B cell (primary cell): ENCODE data around the gene ETV6. TPM values are rescaled to one million over a fixed set of nuclear protein-coding genes. Genes with fewer than 3 reads are reported as not detected.

Experiments
- ATAC-seq: fragments of 200-7000 bp; cut with Tn5 transposase; one replicate; pipeline ENCODE4 v1.10.0; 2021; ENCODE audit warnings: low read depth, mild to moderate bottlenecking, moderate number of reproducible peaks, moderate library complexity
- CTCF ChIA-PET: fragments of 350-600 bp; sonication (Branson Sonifier 250); formaldehyde crosslinking; loops from one replicate; lab custom pipeline; 2021; ENCODE audit warnings: antibody characterized with exemption, inconsistent platforms; lab: Charles Lee
- POLR2A ChIA-PET: fragments of 350-600 bp; sonication (Branson Sonifier 250); formaldehyde crosslinking; loops from one replicate; lab custom pipeline; 2021; ENCODE audit warnings: antibody characterized with exemption; lab: Charles Lee
- DNase-seq: peaks from one replicate; pipeline ENCODE4 v3.0.0; 2013
- H2AFZ ChIP-seq: 2 replicates; pipeline ENCODE4 v1.6.1; 2012; ENCODE audit warnings: mild to moderate bottlenecking, low read depth, low read length; ENCODE audit not compliant: insufficient read depth, poor library complexity, severe bottlenecking
- H3K27ac ChIP-seq, 2 donors: 1 replicate in 1 of 2; 2 replicates in 1 of 2; pipeline ENCODE4 v1.5.1; 2012 to 2013; ENCODE audit warnings: low read length in 2 of 2, mild to moderate bottlenecking in 2 of 2, moderate library complexity in 1 of 2
- H3K27me3 ChIP-seq, 4 experiments: fragments of 200-600 bp in 1 of 4; sonication (generic) in 1 of 4; replicated peaks in 1 of 4; 1 replicate in 2 of 4; 2 replicates in 2 of 4; pipeline versions ENCODE4 v1.6.1 to v1.7.0; 2013 to 2016; ENCODE audit warnings: low read length in 3 of 4, mild to moderate bottlenecking in 2 of 4, mixed read lengths in 1 of 4, moderate library complexity in 1 of 4; ENCODE audit not compliant: insufficient read depth in 4 of 4, control insufficient read depth in 3 of 4; ENCODE audit errors: control extremely low read depth in 1 of 4
- H3K36me3 ChIP-seq, 2 experiments: replicated peaks in 1 of 2; 1 replicate in 1 of 2; 2 replicates in 1 of 2; pipeline versions ENCODE4 v1.6.1 to v1.7.1; 2013; ENCODE audit warnings: low read length in 1 of 2; ENCODE audit not compliant: insufficient read depth in 2 of 2, control insufficient read depth in 1 of 2; ENCODE audit errors: control extremely low read depth in 1 of 2, extremely low read depth in 1 of 2
- H3K4me1 ChIP-seq, 2 donors: fragments of 200-600 bp in 1 of 2; sonication (generic) in 1 of 2; 1 replicate in 1 of 2; 2 replicates in 1 of 2; pipeline versions ENCODE4 v1.5.1 to v1.6.1; 2013 to 2017; ENCODE audit warnings: low read length in 2 of 2; ENCODE audit not compliant: control insufficient read depth in 2 of 2, insufficient read depth in 2 of 2
- H3K4me2 ChIP-seq: replicated peaks from 2 replicates; pipeline ENCODE3; 2012; ENCODE audit warnings: mild to moderate bottlenecking, low read depth, low read length; ENCODE audit not compliant: poor library complexity, severe bottlenecking
- H3K4me3 ChIP-seq, 5 experiments: fragments of 200-600 bp in 1 of 5; sonication (generic) in 1 of 5; 1 replicate in 3 of 5; 2 replicates in 2 of 5; pipeline versions ENCODE4 v1.5.1 to v1.7.0; 2011 to 2016; ENCODE audit warnings: low read length in 4 of 5, mild to moderate bottlenecking in 4 of 5, low read depth in 2 of 5, control low read depth in 1 of 5, moderate library complexity in 1 of 5; ENCODE audit not compliant: insufficient read depth in 1 of 5; ENCODE audit errors: control extremely low read depth in 1 of 5, extremely low read depth in 1 of 5
- H3K79me2 ChIP-seq: fragments of 200-600 bp; sonication (generic); one replicate; pipeline ENCODE4 v1.6.0; 2016; ENCODE audit warnings: low read length; ENCODE audit not compliant: control insufficient read depth, insufficient read depth
- H3K9ac ChIP-seq: fragments of 200-600 bp; sonication (generic); 2 replicates; pipeline ENCODE4 v1.6.1; 2017; ENCODE audit warnings: mild to moderate bottlenecking, low read length, moderate library complexity
- H3K9me3 ChIP-seq, 3 donors: one replicate each; pipeline versions ENCODE4 v1.6.1 to v1.7.1; 2013; ENCODE audit warnings: low read length in 2 of 3; ENCODE audit not compliant: control insufficient read depth in 2 of 3, insufficient read depth in 1 of 3; ENCODE audit errors: control extremely low read depth in 1 of 3
- H4K20me1 ChIP-seq: 2 replicates; pipeline ENCODE4 v1.6.0; 2012; ENCODE audit warnings: mild to moderate bottlenecking, low read length; ENCODE audit not compliant: insufficient read depth, control insufficient read depth, poor library complexity, severe bottlenecking
- H3K27ac Mint-ChIP-seq: one replicate; pipeline ENCODE4 v1.8.0; 2021; ENCODE audit warnings: mixed read lengths
- H3K27me3 Mint-ChIP-seq: one replicate; pipeline ENCODE4 v1.8.0; 2021; ENCODE audit warnings: mixed read lengths
- H3K4me1 Mint-ChIP-seq: one replicate; pipeline ENCODE4 v1.8.0; 2021; ENCODE audit warnings: mixed read lengths
- H3K4me3 Mint-ChIP-seq: one replicate; pipeline ENCODE4 v1.8.0; 2021; ENCODE audit warnings: mixed read lengths
- H3K9me3 Mint-ChIP-seq: one replicate; pipeline ENCODE4 v1.8.0; 2022; ENCODE audit warnings: mixed read lengths; ENCODE audit not compliant: insufficient read depth
- CTCF ChIP-seq: fragments of 200-600 bp; IDR thresholded peaks from one replicate; pipeline ENCODE4 v1.8.0; 2022; ENCODE audit warnings: antibody characterized with exemption, mild to moderate bottlenecking
- EZH2 ChIP-seq: IDR thresholded peaks from 2 replicates; pipeline ENCODE4 v1.6.1; 2012; ENCODE audit warnings: borderline replicate concordance, low read depth, mild to moderate bottlenecking, moderate library complexity, low read length; ENCODE audit not compliant: insufficient read depth, poor library complexity, severe bottlenecking
- whole genome bisulfite sequencing: methylation state at CpG from one replicate; pipeline ENCODE4 v1.1.5; 2013; ENCODE audit warnings: missing lambda C conversion rate; ENCODE audit not compliant: insufficient coverage; 5-methylcytosine and 5-hydroxymethylcytosine counted together
- intact Hi-C: fragments of 100-400 bp; cut with micrococcal nuclease; formaldehyde crosslinking; loops from one replicate; pipeline ENCODE4 v1.10.0; 2022
- polyA plus RNA-seq: library from polyadenylated mRNA; depleted of rRNA; stranded (reverse); fragments of >200 nt; gene quantifications from 2 replicates; pipeline ENCODE4 v1.2.3, GENCODE V29; 2012
- total RNA-seq, 2 donors: library from RNA; stranded (reverse); fragments of 120-200 nt in 1 of 2; gene quantifications; 1 replicate in 1 of 2; 2 replicates in 1 of 2; pipeline versions ENCODE4 v1.2.3 to v1.2.4, GENCODE V29; 2013 to 2022

ETV6 gene
- total and polyA plus RNA-seq, 2 donors (not counting 1 experiment from before 2014, with no cell fraction given) = 17.4 to 123 TPM

- H4K20me1 ChIP-seq = peaks cover 15% of the 10 kb centered on the region
- H3K4me3 ChIP-seq = no peak overlapping the region
- H3K27me3 ChIP-seq = no peaks in the 10 kb centered on the region
- no peak for ATAC-seq
- Mint-ChIP-seq H3K4me3 (no peak overlapping the region), H3K9me3 (no peaks in the 10 kb centered on the region), H3K27ac (no peak overlapping the region), H3K27me3 (no peaks in the 10 kb centered on the region), H3K4me1 (peaks cover 55% of the 10 kb centered on the region)
- no peak overlapping the region for H2AFZ ChIP-seq
- POLR2A ChIA-PET = no interaction called here
- peaks cover 8 to 10% of the 10 kb centered on the region in 2 donors for H3K4me1 ChIP-seq
- peaks cover 1 to 15% of the 10 kb centered on the region in 2 experiments for H3K36me3 ChIP-seq
- no peaks in the 10 kb centered on the region for H3K9me3 ChIP-seq
- CTCF ChIA-PET = no interaction called here
- H3K4me2 ChIP-seq = no peak overlapping the region
- intact Hi-C loops = no loop called here
- no peak for TF ChIP-seq CTCF
- no peak for TF ChIP-seq EZH2
- H3K79me2 ChIP-seq = peaks cover 52% of the 10 kb centered on the region
- no peak overlapping the region for H3K9ac ChIP-seq
- H3K27ac ChIP-seq = no peak overlapping the region
- DNase-seq = no peak
- WGBS = 79% methylated on average over 7 of the region's 14 CpGs
Observed at GRCh38 chr12:11793921-11794710, 144.6 kb downstream of the ETV6 start.

DNA sequence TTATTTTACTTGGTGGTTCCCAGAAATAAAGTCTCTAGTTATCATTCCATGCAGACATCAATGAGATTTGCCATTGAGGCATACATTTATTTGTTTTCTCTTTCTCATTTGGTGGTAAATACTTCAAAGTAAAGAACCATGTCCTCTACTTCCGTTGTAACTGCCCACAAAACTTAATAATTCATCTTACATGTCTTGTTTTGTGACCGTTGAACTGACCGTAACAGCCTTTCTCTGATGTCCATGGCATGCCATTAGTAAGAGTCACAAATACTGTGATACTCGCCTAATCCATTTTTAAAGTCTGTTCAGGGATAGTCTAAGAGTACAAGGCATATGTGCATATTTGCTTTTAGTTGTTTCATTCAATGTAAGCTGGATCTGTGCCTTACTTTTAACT is 145.3 kb downstream of the ETV6 start:
- Histone ChIP-seq H3K9me3 (no peaks in the 10 kb centered on the region), H3K36me3 (peaks cover 1 to 18% of the 10 kb centered on the region in 2 experiments), H3K9ac (no peak overlapping the region), H3K27me3 (no peaks in the 10 kb centered on the region), H3K27ac (no peak overlapping the region), H2AFZ (no peak overlapping the region), H3K4me1 (peaks cover 10 to 12% of the 10 kb centered on the region in 2 donors), H4K20me1 (peaks cover 15% of the 10 kb centered on the region), H3K4me2 (no peak overlapping the region), H3K79me2 (peaks cover 54% of the 10 kb centered on the region), H3K4me3 (no peak overlapping the region)
- POLR2A ChIA-PET = interaction anchor here (0.6 kb wide), 1 partner anchor 124 kb away, joined by 5 read pairs; no protein-coding TSS in a partner anchor
- Mint-ChIP-seq H3K27ac (no peak overlapping the region), H3K4me3 (no peak overlapping the region), H3K27me3 (no peaks in the 10 kb centered on the region), H3K4me1 (peaks cover 52% of the 10 kb centered on the region), H3K9me3 (no peaks in the 10 kb centered on the region)
- ATAC-seq = no peak
- intact Hi-C loops = no loop called here
- CTCF ChIA-PET = no interaction called here
- 86% methylated on average over 3 of the region's 4 CpGs for WGBS
- TF ChIP-seq CTCF = no peak
- no peak for TF ChIP-seq EZH2
- DNase-seq = no peak
